ENCODE results near the gene PMIS2. TPM values are rescaled to one million over a fixed set of nuclear protein-coding genes. Genes with fewer than 3 reads are reported as not detected.

The PMIS2 gene
- polyA plus RNA-seq, 1 experiment, result not detected

DNA sequence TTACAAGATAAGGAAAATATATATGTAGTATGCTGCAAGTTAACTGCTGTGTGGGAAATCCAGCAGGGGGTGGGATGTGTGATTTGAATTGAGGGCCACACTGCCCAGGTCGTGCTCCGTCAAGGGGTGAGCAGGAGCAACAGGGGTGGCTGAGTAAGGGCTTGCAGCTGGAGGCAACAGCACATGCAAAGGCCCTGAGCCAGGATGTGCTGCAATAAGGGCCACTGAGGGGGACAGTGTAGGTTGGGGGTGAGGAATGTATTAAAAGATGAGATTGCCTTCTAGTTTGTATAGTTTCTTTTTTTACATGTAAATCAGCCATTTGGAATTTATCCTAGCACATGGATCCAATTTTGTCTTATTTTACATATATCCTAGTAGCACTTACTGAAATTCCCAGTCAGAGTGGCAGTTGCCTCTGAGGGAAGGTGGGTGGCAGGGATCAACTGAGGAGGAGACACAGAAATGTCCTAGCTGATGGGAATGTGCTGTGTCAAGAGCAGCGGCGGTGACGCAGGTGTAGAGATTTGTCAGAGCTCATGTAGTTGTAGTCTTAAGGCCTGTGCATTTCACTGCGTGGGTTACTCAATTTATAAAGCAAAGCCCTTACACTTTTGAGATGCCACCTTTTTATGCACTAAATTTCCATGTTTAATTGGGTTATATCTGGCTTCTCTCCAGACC, 37.5 kb downstream of the PMIS2 start:
- POLR2A ChIA-PET, result no interaction called here
- Histone ChIP-seq H3K27ac (ENCODE audit: low read depth, low read length) (no peak overlapping the region), H3K9me3 (ENCODE audit: control insufficient read depth, insufficient read depth, low read length) (no peaks in the 10 kb centered on the region), H3K27me3 (ENCODE audit: control insufficient read depth, insufficient read depth, low read length) (no peaks in the 10 kb centered on the region), H3K4me3 (ENCODE audit: low read depth, low read length) (no peak overlapping the region)
- TF ChIP-seq, protein P1, sequence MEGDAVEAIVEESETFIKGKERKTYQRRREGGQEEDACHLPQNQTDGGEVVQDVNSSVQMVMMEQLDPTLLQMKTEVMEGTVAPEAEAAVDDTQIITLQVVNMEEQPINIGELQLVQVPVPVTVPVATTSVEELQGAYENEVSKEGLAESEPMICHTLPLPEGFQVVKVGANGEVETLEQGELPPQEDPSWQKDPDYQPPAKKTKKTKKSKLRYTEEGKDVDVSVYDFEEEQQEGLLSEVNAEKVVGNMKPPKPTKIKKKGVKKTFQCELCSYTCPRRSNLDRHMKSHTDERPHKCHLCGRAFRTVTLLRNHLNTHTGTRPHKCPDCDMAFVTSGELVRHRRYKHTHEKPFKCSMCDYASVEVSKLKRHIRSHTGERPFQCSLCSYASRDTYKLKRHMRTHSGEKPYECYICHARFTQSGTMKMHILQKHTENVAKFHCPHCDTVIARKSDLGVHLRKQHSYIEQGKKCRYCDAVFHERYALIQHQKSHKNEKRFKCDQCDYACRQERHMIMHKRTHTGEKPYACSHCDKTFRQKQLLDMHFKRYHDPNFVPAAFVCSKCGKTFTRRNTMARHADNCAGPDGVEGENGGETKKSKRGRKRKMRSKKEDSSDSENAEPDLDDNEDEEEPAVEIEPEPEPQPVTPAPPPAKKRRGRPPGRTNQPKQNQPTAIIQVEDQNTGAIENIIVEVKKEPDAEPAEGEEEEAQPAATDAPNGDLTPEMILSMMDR (IDR thresholded peaks at IDR 0.05; ENCODE audit: low read depth, low read length), result no peak
- CTCF ChIA-PET, result interaction anchor here (0.6 kb wide), 1 partner anchor 1121 kb away, joined by 3 read pairs; no protein-coding TSS in a partner anchor
- DNase-seq (ENCODE audit: low read depth, low spot score), result no peak

DNA sequence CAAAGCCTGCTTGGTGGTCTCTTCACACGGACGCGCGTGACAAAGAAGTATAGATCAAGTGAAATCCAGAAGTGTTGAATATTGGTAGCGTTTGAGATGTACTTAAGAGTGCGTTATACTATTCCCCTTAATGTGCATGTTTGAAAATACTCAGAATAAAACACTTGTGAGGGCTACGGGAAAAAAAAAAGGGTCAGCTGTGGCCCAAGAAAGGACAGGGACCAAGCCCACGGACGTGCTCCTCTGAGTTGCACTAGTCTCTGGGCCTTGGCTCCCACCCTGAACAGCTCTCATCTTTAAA, 42.2 kb downstream of the PMIS2 start:
- Histone ChIP-seq H3K9me3 (ENCODE audit: control insufficient read depth, insufficient read depth, low read length) (peaks cover 4% of the 10 kb centered on the region; the same call in 1 of the 2 replicates), H3K4me3 (ENCODE audit: low read depth, low read length) (peak overlapping the region; percentile 71), H3K27me3 (ENCODE audit: control insufficient read depth, insufficient read depth, low read length) (no peaks in the 10 kb centered on the region), H3K27ac (ENCODE audit: low read depth, low read length) (peak overlapping the region; percentile 94)
- TF ChIP-seq, protein P1 (IDR thresholded peaks at IDR 0.05; ENCODE audit: low read depth, low read length), result no peak
- DNase-seq (ENCODE audit: low read depth, low spot score), result no peak
- ChIA-PET POLR2A (interaction anchor here (0.7 kb wide), 1 partner anchor 112 kb away, joined by 3 read pairs; no protein-coding TSS in a partner anchor), CTCF (no interaction called here)

DNA sequence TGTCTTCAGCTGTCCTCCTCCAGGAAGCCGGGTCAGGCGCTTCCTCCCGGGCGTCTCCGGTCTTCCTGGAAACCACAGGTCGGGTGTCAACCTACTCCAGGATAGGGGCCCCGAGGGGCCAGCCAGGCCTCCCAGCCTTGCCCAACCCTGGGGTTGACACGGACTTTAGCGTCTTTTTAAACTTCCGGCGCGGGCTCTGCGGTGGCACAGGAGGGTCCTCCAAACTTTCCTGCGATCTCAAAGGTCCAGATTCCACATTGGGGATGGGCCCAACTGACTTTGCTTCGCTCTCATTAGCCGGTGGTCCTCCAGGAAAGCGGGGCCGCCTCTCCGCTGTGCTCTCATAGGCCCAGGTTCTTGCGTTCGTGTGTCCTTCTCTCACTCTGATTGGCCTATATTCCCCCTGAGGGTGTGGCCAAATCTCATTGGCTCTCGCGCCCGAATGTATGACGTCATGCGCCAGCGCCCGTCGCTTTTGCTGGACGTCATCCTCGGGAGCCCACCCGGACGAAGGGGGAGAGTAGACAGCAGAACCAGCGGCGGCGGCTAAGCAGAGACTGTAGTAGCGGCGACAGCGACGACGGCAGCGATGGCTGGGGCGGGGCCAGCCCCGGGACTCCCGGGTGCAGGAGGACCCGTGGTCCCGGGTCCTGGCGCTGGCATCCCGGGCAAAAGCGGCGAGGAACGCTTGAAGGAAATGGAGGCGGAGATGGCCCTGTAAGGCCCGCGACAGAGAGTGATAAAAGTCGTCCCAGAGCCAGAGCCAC, 42.8 kb downstream of the PMIS2 start, which contains the start of gene RBM42:
RBM42 (plus strand) TSS at position 472 of the 767 bp plus-strand sequence; CDS start at position 590, 118 bp downstream.
- ChIA-PET CTCF (no interaction called here), POLR2A (interaction anchor here (0.7 kb wide), 1 partner anchor 112 kb away, joined by 3 read pairs; no protein-coding TSS in a partner anchor)
- Histone ChIP-seq H3K27me3 (ENCODE audit: control insufficient read depth, insufficient read depth, low read length) (no peaks in the 10 kb centered on the region), H3K27ac (ENCODE audit: low read depth, low read length) (peak within 1 kb of the TSS; percentile 94), H3K9me3 (ENCODE audit: control insufficient read depth, insufficient read depth, low read length) (peaks cover 4% of the 10 kb centered on the region; the same call in 1 of the 2 replicates), H3K4me3 (ENCODE audit: low read depth, low read length) (peak within 1 kb of the TSS; percentile 98)
- DNase-seq (ENCODE audit: low read depth, low spot score), result peak; percentile 97
- TF ChIP-seq, protein P1 (IDR thresholded peaks at IDR 0.05; ENCODE audit: low read depth, low read length), result no peak

DNA sequence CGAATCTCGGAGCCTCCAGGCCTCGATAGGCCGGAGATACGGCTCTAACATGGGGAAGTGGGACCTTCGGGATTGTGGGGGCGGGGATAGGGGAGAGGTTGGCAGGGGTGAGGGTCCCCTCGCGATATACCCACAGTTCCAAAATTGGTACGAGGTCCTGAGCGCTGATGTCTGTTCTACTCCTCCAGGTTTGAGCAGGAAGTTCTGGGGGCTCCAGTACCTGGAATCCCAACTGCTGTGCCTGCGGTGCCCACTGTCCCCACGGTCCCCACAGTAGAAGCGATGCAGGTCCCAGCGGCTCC, 43.3 kb downstream of the PMIS2 start:
- ChIA-PET POLR2A (no interaction called here), CTCF (interaction anchor here (0.6 kb wide), 1 partner anchor 315 kb away, joined by 3 read pairs; no protein-coding TSS in a partner anchor)
- Histone ChIP-seq H3K4me3 (ENCODE audit: low read depth, low read length) (peak overlapping the region; percentile 98), H3K27ac (ENCODE audit: low read depth, low read length) (peak overlapping the region; percentile 39), H3K27me3 (ENCODE audit: control insufficient read depth, insufficient read depth, low read length) (no peaks in the 10 kb centered on the region), H3K9me3 (ENCODE audit: control insufficient read depth, insufficient read depth, low read length) (peaks cover 4% of the 10 kb centered on the region; the same call in 1 of the 2 replicates)
- DNase-seq (ENCODE audit: low read depth, low spot score), result no peak
- TF ChIP-seq, protein P1 (IDR thresholded peaks at IDR 0.05; ENCODE audit: low read depth, low read length), result no peak

Data from AG04450 (cell line).